ENCODE results near the gene OR13C4.

OR13C4 gene

GRCh38 chr9:104506565-104506964, 20.4 kb downstream of the OR13C4 start:
- no peak overlapping the region for H3K4me3 ChIP-seq (ENCODE audit: low read depth, low read length)
- TF ChIP-seq CTCF (IDR thresholded peaks at IDR 0.05; ENCODE audit: insufficient read depth, low read length, missing control alignments): no peak
- DNase-seq (ENCODE audit: low read depth, low spot score): no peak
- ChIA-PET POLR2A (no interaction called here), CTCF (no interaction called here)

DNA sequence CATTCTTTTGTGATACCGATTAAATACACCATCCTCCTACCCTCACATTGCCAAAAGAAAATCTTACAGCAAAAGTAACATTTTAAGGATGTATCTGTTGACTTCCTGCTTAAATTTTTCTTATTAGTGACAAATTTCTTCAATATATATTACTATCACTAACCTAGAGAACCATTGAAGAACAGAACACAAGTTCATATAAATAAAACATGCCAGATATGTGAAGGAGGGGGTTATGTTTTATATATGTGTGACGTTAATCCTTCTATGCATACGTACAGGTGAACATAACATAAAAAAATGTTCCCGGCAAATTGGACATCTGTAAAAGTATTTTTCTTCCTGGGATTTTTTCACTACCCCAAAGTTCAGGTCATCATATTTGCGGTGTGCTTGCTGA, 23.0 kb downstream of the OR13C4 start, which contains the start of gene OR13F1:
Gene OR13F1, plus strand, starts transcription at position 301 of the 400 bp plus-strand sequence. Its CDS starts 0 bp downstream, at position 301.
- no peak within 1 kb of the TSS for H3K4me3 ChIP-seq (ENCODE audit: low read depth, low read length)
- POLR2A ChIA-PET: no interaction called here
- no peak for DNase-seq (ENCODE audit: low read depth, low spot score)
- TF ChIP-seq CTCF (IDR thresholded peaks at IDR 0.05; ENCODE audit: insufficient read depth, low read length, missing control alignments): no peak
- CTCF ChIA-PET: no interaction called here

GRCh38 chr9:104503440-104503839, 23.6 kb downstream of the OR13C4 start:
- CTCF ChIA-PET: no interaction called here

DNA sequence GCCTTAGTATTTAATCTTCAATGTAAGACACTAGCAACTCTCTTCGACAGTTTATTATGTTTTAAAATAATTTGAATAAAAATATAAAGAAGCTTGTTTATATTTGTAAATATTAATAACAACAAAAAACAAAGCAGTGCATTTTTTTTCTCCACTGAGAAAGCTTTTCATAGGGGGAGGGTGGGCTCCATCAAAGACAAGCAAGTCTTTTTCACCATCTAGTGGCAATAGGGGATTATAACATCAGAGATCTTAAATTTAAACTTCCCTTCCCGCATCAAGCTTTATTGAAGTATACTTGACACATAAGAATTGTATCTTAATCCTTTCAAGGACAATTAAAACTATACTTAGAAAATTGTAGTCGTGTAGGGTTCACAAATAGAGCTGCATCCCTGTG, 32.2 kb downstream of the OR13C4 start:
- CTCF ChIA-PET: interaction anchor here (0.7 kb wide), 1 partner anchor 923 kb away, joined by 3 read pairs; no protein-coding TSS in a partner anchor
- POLR2A ChIA-PET: no interaction called here
- DNase-seq (ENCODE audit: low read depth, low spot score): no peak
- no peak overlapping the region for H3K4me3 ChIP-seq (ENCODE audit: low read depth, low read length)
- TF ChIP-seq CTCF (IDR thresholded peaks at IDR 0.05; ENCODE audit: insufficient read depth, low read length, missing control alignments): no peak

More at GRCh38 chr9:104503440-104503839, 23.6 kb downstream of the OR13C4 start:
- H3K4me3 ChIP-seq (ENCODE audit: low read depth, low read length): no peak overlapping the region
- no peak for DNase-seq (ENCODE audit: low read depth, low spot score)
- POLR2A ChIA-PET: no interaction called here
- TF ChIP-seq CTCF (IDR thresholded peaks at IDR 0.05; ENCODE audit: insufficient read depth, low read length, missing control alignments): no peak

DNA sequence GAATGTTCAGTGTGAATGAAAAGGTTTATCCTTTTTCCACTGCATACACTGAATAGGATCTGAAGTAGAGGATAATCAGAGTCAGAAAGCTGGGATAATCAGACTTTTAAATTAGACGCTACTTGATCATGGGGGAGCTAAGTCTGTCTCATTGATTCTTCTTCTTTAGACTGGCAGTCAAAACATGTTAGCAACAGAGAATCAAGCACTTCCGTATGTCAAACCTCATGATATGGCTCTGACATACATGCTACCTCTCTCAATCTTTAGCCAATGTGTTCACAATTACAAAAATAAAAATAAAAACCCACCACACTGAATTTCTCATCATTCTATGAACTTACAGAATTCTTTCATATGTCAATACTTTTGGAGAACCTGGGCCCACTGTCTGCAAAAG, 42.0 kb downstream of the OR13C4 start:
- TF ChIP-seq CTCF (IDR thresholded peaks at IDR 0.05; ENCODE audit: insufficient read depth, low read length, missing control alignments): no peak
- POLR2A ChIA-PET: no interaction called here
- DNase-seq (ENCODE audit: low read depth, low spot score): no peak
- CTCF ChIA-PET: no interaction called here
- H3K4me3 ChIP-seq (ENCODE audit: low read depth, low read length): no peak overlapping the region

DNA sequence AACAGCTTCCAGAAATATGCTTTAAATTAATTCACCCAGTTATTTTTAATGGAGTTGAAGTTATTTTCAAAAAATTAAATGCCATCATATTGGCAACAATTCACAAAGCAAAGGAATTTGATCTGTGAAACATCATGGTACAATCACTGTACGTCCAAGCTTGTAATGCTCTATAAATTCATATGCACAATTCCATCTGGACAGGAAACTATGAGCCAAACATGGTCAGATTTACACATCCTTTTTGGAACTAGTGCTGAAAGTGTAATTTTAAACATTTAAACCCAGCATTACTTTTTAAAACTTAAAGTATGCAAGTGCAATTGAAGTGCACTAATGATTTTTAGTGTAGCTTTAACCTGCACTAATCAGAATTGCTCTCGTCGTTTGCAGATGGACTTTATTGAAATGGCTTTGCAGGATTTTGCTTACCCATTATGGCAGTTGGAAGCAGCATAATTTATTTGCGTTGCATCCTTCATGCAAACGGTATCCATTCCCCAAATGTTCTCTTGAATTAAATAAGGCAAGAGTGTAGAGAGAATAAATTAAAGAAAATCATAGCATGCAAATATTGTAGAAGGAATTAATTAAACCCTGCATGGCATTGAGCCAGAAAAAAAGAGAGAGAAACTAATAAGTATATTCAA, 44.0 kb downstream of the OR13C4 start:
- no peak overlapping the region for H3K4me3 ChIP-seq (ENCODE audit: low read depth, low read length)
- DNase-seq (ENCODE audit: low read depth, low spot score): no peak
- TF ChIP-seq CTCF (IDR thresholded peaks at IDR 0.05; ENCODE audit: insufficient read depth, low read length, missing control alignments): no peak
- POLR2A ChIA-PET: no interaction called here
- CTCF ChIA-PET: no interaction called here
